GM19328 (cell line): ENCODE data around the gene UBE2S.
"Not testable (repeated sequence)": the region's sequence is repeated elsewhere in the genome, so short reads cannot be mapped to it uniquely, and the experiment has no call there.

ENCODE experiments used
- ATAC-seq: cut with Tn5 transposase; IDR thresholded peaks from one replicate; pipeline ENCODE4 v1.9.1; 2021; ENCODE audit warnings: mild to moderate bottlenecking, moderate library complexity; ENCODE audit not compliant: unreplicated experiment

The UBE2S gene

GRCh38 chr19:55406826-55407549 is 600 bp downstream of the UBE2S start:
- peak; percentile 8 for ATAC-seq

- ATAC-seq: no peak
Observed at GRCh38 chr19:55406091-55406825, 1.3 kb downstream of the UBE2S start.

DNA sequence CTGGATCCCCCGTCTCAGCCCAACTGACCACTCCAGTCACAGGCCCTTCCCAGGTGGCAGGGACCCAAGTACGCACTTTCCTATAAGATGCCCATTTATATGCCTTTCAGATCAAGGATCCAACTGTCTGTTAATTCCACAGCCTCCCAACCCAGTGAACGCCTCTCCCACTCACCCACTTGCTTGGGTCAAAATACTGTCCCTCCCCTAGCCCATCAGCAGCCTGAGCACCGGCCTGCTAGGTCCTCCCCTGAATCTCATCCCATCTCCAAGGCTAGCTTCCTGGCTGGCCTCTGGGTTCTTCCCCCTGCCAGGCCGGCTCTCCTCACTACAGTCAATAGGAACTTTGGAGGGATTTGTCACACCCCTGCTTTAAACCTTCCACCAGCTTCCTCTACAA is 1.9 kb downstream of the UBE2S start:
- ATAC-seq: no peak

DNA sequence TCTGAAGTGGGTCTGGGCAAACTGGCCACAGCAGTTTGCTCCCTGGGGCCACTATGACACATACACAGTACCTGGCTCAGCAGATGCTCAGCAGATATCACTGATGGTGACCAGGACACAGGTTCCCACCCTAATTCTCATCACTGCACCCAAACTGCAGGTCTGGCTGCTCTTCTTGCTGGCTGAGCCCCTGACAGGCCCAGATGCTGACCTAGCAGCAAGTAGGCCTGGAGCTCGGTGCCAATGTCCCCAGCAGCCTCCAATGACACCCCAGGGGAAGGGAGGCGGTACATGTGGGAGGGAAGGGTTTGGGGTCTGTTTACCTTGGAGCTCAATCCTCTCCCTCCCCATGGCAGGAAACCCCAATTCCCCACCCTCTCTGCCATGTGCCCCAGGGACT is 5.1 kb downstream of the UBE2S start:
- ATAC-seq: no peak

GRCh38 chr19:55401390-55401789 is 6.2 kb downstream of the UBE2S start:
- not testable (repeated sequence) for ATAC-seq

GRCh38 chr19:55400281-55401087 is 7.1 kb downstream of the UBE2S start:
- ATAC-seq: no peak

GRCh38 chr19:55398200-55398925 is 9.2 kb downstream of the UBE2S start:
- ATAC-seq: no peak

- ATAC-seq: no peak
Observed at GRCh38 chr19:55392820-55393761, 14.5 kb downstream of the UBE2S start.

DNA sequence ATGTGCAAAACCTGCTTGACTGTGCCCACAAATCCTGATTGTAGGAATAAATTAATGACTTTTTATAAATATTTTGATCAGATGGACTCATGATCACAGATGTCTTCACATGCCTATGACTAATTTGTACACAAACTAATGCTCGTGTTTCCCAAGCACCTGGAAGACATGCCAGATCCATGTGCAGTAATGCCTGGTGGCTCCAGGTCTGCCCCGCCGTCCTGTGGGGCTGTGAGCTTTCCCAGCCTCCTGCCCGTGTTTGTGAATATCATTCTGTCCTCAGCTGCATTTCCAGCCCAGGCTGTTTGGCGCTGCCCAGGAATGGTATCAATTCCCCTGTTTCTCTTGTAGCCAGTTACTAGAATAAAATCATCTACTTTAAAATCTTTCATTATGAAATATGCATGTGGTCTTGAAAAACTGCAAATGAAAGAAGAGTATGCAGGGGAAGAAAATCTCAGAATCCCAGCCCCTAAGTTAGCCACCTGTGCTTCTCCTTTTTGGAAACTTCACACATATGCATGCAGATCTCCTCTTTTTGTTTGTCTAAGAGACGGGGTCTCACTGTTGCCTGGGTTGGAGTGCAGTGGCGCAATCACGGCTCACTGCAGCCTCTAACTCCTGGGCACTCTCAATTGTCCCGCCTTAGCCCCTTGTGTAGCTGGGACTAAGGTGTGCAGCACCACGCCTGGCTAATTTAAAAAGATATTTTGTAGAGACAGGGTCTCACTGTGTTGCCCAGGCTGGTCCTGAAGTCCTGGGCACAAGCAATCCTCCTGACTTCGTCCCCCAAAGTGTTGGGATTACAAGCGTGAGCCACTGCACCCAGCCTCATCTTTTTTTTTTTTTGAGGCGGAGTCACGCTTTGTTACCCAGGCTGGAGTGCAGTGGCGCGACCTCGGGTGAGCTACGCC is 15.6 kb downstream of the UBE2S start:
- no peak for ATAC-seq

- ATAC-seq: no peak
Observed at GRCh38 chr19:55391191-55391670, 16.4 kb downstream of the UBE2S start.

DNA sequence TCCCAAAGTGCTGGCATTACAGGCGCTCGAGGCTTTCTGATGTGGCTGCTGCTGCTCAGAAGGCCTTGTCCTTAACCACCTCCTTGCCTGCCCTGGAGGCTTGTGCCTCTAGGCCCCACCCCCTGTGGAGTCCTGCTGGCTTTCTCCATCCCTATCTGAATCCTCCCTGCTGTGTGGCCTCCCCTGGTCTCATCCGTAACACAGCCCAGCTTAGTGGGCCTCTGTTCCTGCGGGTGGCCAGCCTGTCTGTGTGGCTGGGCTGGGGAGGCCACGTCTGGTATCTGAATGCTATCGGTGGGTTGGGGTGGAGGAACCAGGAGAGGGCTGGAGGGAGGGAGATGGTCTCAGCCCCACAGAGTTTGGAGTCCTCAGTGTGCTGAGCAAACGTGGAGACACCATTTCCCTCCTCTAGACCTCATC is 17.1 kb downstream of the UBE2S start:
- ATAC-seq: no peak

DNA sequence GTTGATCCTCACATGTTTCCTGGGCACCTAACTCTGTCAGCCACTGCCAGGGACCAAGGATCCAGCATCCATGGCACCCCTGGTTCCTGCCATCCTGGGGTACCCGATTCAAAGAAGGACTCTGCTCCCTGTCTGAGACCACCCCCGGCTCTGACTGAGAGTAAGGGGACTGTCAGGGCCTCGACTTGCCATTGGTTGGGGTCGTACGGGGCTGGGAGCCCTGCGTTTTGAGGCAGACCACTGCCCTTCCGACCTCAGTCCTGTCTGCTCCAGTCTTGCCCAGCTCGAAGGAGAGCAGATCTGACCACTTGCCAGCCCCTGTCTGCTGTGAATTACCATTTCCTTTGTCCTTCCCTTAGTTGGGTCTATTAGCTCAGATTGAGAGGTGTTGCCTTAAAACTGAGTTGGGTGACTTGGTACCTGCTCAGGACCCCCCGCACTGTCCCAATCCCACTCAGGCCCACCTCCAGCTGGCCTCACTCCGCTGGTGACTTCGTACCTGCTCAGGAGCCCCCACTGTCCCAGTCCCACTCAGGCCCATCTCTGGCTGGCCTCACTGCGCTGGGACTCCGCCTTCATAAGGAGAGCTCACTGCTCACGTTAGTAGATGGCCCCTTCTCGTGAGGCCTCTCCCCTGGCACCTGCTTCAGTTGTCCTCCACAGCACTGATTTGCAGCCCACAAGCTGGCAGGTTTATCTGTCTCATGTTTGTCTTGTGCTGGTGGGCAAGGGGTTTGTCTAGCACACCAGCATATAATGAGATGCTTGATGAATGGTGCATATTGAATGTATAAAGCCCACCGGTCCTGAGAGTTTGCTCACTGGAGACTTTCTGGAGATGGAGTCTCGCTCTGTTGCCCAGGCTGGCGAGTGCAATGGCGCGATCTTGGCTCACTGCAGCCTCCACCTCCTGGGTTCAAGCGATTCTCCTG is 17.9 kb downstream of the UBE2S start:
- ATAC-seq: no peak

DNA sequence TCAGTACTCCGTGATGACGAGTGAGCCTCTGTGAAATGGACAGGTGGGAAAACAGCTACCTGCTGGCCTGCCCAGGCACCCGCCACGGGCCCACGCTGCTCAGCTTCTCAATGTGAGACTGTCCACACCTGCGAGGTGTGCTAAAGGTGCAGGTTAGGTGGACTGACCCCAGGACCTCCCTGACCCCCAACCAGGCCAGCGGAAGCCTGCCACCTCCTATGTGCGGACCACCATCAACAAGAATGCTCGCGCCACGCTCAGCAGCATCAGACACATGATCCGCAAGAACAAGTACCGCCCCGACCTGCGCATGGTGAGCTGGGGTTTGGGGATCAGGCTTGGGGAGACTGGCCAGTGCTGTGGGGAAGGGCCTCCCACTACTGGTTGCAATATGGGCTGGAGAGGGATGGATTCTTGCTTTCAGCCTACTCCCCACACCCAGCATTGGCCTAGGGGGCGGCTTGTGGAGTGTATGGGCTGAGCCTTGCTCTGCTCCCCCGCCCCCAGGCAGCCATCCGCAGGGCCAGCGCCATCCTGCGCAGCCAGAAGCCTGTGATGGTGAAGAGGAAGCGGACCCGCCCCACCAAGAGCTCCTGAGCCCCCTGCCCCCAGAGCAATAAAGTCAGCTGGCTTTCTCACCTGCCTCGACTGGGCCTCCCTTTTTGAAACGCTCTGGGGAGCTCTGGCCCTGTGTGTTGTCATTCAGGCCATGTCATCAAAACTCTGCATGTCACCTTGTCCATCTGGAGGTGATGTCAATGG is 19.7 kb downstream of the UBE2S start:
- no peak for ATAC-seq

GRCh38 chr19:55386493-55386971 is 21.1 kb downstream of the UBE2S start:
- no peak for ATAC-seq

DNA sequence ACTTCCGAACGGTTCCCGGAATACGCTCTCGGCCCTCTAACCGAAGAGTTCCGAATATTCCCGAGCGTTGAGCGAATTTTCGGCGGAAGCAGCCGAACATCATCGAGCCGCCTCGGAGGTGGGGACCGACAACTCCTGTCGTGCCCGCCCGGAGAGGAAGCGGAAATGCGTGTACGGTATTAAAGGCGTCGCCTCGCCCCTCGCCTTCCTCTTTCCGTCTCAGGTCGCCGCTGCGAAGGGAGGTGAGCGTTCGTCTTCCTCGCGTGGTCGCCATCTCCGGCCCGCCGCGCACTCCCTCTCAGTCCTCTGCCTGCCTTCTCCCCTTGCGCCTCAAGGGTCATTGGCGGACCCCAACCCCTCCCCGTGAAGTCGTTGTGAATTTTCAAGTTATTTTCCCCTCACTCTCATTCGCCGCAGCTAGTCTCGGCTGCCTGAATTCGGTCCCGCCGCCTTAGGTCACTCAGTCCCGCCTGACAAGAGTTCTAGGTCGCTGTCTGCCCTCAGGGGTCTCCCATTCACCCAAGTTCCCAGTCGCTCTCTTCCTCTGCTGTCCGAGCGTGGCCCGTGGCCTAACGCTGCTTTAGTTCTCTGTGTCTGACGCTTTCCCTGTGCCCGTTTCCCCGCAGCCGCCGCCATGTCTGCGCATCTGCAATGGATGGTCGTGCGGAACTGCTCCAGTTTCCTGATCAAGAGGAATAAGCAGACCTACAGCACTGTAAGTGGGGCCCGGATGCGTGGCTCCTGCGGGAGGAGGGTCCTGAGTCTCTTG is 21.7 kb downstream of the UBE2S start, which contains the start of gene RPL28:
TSS of gene RPL28 (plus strand) at position 209 of the 769 bp plus-strand sequence. CDS start at position 635, 426 bp downstream.
- peak; percentile 67 for ATAC-seq
